ENCODE data around the gene SLC25A21. TPM values are rescaled to one million over a fixed set of nuclear protein-coding genes. Genes with fewer than 3 reads are reported as not detected.
A peak's percentile ranks its signal among the peaks of the same experiment; 100 is the strongest.

The SLC25A21 gene
- total and polyA plus RNA-seq, 2 of the 13 experiments (the other 11 are each of a cell fraction or from before 2014, with no cell fraction given): 1.9 to 2.9 TPM

GRCh38 chr14:36717363-36717762 is 455.0 kb downstream of the SLC25A21 start:
- in situ Hi-C loops (cut with HindIII; ENCODE audit: extremely low pct_ligation_motif_present, low pct_unique_long_range_greater_than_20kb): no loop called here
- WGBS (ENCODE audit: low lambda C conversion rate): 13% methylated on average over 5 of the region's 5 CpGs

GRCh38 chr14:36716614-36717184 is 455.7 kb downstream of the SLC25A21 start:
- no peaks in the 10 kb centered on the region for H3K27me3 ChIP-seq (ENCODE audit: control insufficient read depth in 1 of 2, insufficient read depth in 2 of 2, low read length in 2 of 2)
- no TSS peak for BruUV-seq (replicated peaks)
- DNase-seq (ENCODE audit: low spot score) (peak; percentile 59), FAIRE-seq (no peak), ATAC-seq (peak; percentile 71)
- intact Hi-C loops (cut with micrococcal nuclease; ENCODE audit: unreplicated experiment): no loop called here
- H3K27ac ChIP-seq (ENCODE audit: extremely low read length, insufficient read depth, low read length): no peak overlapping the region
- H3K4me3 ChIP-seq (replicated peaks in 1 of 3; ENCODE audit: insufficient read depth in 1 of 3, low read depth in 2 of 3, low read length in 3 of 3): no peak overlapping the region
- CTCF ChIA-PET (ENCODE audit: low intra/inter-chr PET ratio, low total read pairs): no interaction called here
- POLR2A ChIA-PET: no interaction called here
- H3K79me2 ChIP-seq (ENCODE audit: insufficient read depth, low read length): no peaks in the 10 kb centered on the region
- H3K36me3 ChIP-seq (replicated peaks in 1 of 2; ENCODE audit: control insufficient read depth in 1 of 2, insufficient read depth in 2 of 2, low read length in 2 of 2): no peaks in the 10 kb centered on the region
- H3K4me1 ChIP-seq (ENCODE audit: insufficient read depth, low read length): peaks cover 10% of the 10 kb centered on the region; the same call in 1 of the 2 replicates
- no peak overlapping the region for H3K9ac ChIP-seq (ENCODE audit: insufficient read depth, low read depth, low read length)
- H3K4me2 ChIP-seq (ENCODE audit: low read depth, low read length): 0 out of 2 replicates have a peak overlapping the region, but pooled peaks have one; percentile 9
- 10% methylated on average over 7 of the region's 7 CpGs for WGBS (ENCODE audit: low lambda C conversion rate)
- in situ Hi-C loops (cut with HindIII; ENCODE audit: extremely low pct_ligation_motif_present, low pct_unique_long_range_greater_than_20kb): no loop called here
- H2AFZ ChIP-seq (ENCODE audit: low read length): no peak overlapping the region
- no peaks in the 10 kb centered on the region for H4K20me1 ChIP-seq (ENCODE audit: insufficient read depth, low read length)
- H3K9me3 ChIP-seq (ENCODE audit: low read length): no peaks in the 10 kb centered on the region
- TF ChIP-seq SOX6 (IDR thresholded peaks at IDR 0.05) (no peak), SOX6 (CRISPR knock-in tag; IDR thresholded peaks at IDR 0.05) (peak; percentile 54; the same call in 1 of the 2 replicates), ARID2 (CRISPR knock-in tag; IDR thresholded peaks at IDR 0.05; ENCODE audit: borderline replicate concordance) (no peak), POGZ (CRISPR knock-in tag; IDR thresholded peaks at IDR 0.05) (peak; percentile 19; the same call in 1 of the 2 replicates), ETV5 (CRISPR knock-in tag; IDR thresholded peaks at IDR 0.05; ENCODE audit: borderline replicate concordance) (peak; percentile 68; the same call in 1 of the 2 replicates), DNMT3B (CRISPR knock-in tag; conservative IDR thresholded peaks at IDR 0.05) (0 out of 2 replicates have a peak, but pooled peaks have one; percentile 40), ZNF660 (CRISPR knock-in tag; IDR thresholded peaks at IDR 0.05; ENCODE audit: borderline replicate concordance, low read depth) (no peak), PBX3 (CRISPR knock-in tag; IDR thresholded peaks at IDR 0.05; ENCODE audit: borderline replicate concordance) (no peak), CEBPB (IDR thresholded peaks at IDR 0.05; ENCODE audit: borderline replicate concordance, low read depth, low read length) (peak; percentile 52; the same call in 1 of the 2 replicates), ZNF644 (CRISPR knock-in tag; IDR thresholded peaks at IDR 0.05; ENCODE audit: low read depth) (peak; percentile 73), JUN (CRISPR knock-in tag; IDR thresholded peaks at IDR 0.05) (no peak)

More at GRCh38 chr14:36717363-36717762, 455.0 kb downstream of the SLC25A21 start:
- ATAC-seq (peak; percentile 41), DNase-seq (ENCODE audit: low spot score) (peak; percentile 21), FAIRE-seq (no peak)
- H3K4me3 ChIP-seq (replicated peaks in 1 of 3; ENCODE audit: insufficient read depth in 1 of 3, low read depth in 2 of 3, low read length in 3 of 3): no peak overlapping the region
- no peak overlapping the region for H3K9ac ChIP-seq (ENCODE audit: insufficient read depth, low read depth, low read length)
- H3K4me2 ChIP-seq (ENCODE audit: low read depth, low read length): no peak overlapping the region
- no peak overlapping the region for H3K27ac ChIP-seq (ENCODE audit: extremely low read length, insufficient read depth, low read length)
- POLR2A ChIA-PET: no interaction called here
- H3K9me3 ChIP-seq (ENCODE audit: low read length): no peaks in the 10 kb centered on the region
- no TSS peak for BruUV-seq (replicated peaks)
- H4K20me1 ChIP-seq (ENCODE audit: insufficient read depth, low read length): no peaks in the 10 kb centered on the region
- H2AFZ ChIP-seq (ENCODE audit: low read length): no peak overlapping the region
- no peaks in the 10 kb centered on the region for H3K79me2 ChIP-seq (ENCODE audit: insufficient read depth, low read length)
- TF ChIP-seq ZBTB3 (CRISPR knock-in tag; IDR thresholded peaks at IDR 0.05; ENCODE audit: borderline replicate concordance, low read depth): 0 out of 2 replicates have a peak, but pooled peaks have one; percentile 28
- 0 out of 2 replicates have a peak, but pooled peaks have one; percentile 4 for TF ChIP-seq DNMT3B (CRISPR knock-in tag; conservative IDR thresholded peaks at IDR 0.05)
- no peak for TF ChIP-seq CREM (IDR thresholded peaks at IDR 0.05)
- peak; percentile 34; the same call in 1 of the 2 replicates for TF ChIP-seq CREM (CRISPR knock-in tag; IDR thresholded peaks at IDR 0.05)
- TF ChIP-seq FOXA1 (IDR thresholded peaks at IDR 0.05): no peak
- TF ChIP-seq FOXA1 (CRISPR knock-in tag; IDR thresholded peaks at IDR 0.05): 0 out of 2 replicates have a peak, but pooled peaks have one; percentile 26
- TF ChIP-seq ZNF10 (CRISPR knock-in tag; IDR thresholded peaks at IDR 0.05; ENCODE audit: borderline replicate concordance, low read depth): no peak
- TF ChIP-seq ZNF12 (CRISPR knock-in tag; IDR thresholded peaks at IDR 0.05): 0 out of 2 replicates have a peak, but pooled peaks have one; percentile 18
- no peak for TF ChIP-seq TCF7 (IDR thresholded peaks at IDR 0.05; ENCODE audit: low read depth)
- TF ChIP-seq ZNF331 (CRISPR knock-in tag; IDR thresholded peaks at IDR 0.05): 0 out of 2 replicates have a peak, but pooled peaks have one; percentile 16
- no peaks in the 10 kb centered on the region for H3K27me3 ChIP-seq (ENCODE audit: control insufficient read depth in 1 of 2, insufficient read depth in 2 of 2, low read length in 2 of 2)
- no peaks in the 10 kb centered on the region for H3K36me3 ChIP-seq (replicated peaks in 1 of 2; ENCODE audit: control insufficient read depth in 1 of 2, insufficient read depth in 2 of 2, low read length in 2 of 2)
- H3K4me1 ChIP-seq (ENCODE audit: insufficient read depth, low read length): peaks cover 10% of the 10 kb centered on the region; the same call in 1 of the 2 replicates
- intact Hi-C loops (cut with micrococcal nuclease; ENCODE audit: unreplicated experiment): no loop called here
- CTCF ChIA-PET (ENCODE audit: low intra/inter-chr PET ratio, low total read pairs): no interaction called here
